Measurements from ENCODE around the gene TLX1.

Gene TLX1

DNA sequence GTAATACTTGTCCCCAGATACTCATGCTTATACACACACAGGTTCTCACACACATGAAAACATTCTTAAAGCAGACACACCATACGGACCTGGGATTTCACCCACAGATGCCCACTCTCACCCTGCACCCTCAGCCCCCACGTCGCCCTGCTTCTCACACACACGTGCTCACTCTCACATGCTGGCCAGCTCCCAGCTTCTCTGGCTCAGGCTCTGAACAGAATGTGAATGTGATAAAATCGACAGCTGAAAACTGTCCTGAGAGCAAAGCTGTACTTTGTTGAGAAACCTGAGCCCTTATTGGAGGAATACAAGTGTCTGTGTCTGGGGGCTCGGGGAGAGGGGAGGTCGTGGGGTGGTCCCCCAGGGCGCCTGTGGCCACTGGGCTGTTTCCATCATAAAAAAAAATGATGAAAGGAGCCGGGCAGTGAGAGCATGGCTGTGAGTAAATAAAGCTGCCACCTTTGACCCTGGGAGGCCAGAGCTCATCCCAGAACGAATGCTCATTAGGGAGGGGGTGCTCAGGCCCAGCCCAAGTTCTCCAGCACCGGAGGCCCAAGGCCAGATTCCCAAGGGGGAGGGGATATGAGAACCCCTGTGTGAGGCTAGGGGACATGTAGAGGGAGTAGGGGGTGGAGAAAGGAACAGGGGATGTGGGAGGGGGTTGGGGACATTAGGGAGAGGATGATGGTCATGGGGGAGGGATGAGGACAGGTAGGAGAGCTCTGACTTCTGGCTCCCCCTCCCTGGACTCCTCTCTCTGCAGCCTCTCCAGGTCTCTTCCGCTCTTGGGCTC is 18.1 kb upstream of the TLX1 start:
- no peak for DNase-seq

DNA sequence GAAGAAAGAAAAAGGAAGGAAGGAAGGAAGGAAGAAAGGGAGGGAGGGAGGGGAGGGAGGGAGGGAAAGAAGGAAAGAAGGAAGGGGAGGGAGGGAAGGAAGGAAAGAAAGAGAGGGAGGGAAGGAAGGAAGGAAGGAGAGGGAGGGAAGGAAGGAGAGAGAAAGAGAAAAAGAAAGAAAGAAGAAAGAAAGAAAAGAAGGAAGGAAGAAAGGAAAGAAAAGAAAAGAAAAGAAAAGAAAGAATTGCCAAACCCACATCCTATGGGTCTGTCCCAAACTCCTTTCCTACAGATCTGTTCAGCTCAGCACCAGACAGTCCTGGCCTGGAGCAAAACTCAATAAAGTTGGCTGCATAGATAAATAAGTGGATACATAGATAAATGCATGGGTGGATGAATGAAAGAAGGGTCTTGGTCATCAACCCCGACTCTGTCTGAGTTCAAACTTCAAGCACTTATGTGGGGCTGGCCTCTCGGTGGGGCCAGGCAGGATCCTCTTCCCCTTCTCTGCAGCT is 17.2 kb upstream of the TLX1 start:
- DNase-seq = no peak

DNA sequence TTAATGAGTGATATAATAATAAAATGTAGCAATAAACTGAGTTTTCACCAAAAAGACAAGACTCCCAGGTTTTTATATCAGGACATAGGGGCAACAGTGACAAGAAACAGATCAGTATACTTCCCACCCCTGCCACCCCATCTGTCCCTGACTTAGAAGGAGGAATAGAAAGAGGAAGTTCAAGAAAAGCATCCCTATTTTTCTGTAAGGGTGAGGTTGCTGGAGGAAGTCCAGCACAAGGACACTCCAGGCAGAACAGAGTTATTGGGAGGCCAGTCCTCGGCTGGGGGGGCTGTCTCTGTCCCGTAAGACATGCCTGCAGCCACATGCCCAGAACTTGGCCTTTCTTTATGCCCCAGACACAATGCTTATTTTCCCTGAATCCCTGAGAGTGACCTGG is 16.5 kb upstream of the TLX1 start:
- no peak for DNase-seq

DNA sequence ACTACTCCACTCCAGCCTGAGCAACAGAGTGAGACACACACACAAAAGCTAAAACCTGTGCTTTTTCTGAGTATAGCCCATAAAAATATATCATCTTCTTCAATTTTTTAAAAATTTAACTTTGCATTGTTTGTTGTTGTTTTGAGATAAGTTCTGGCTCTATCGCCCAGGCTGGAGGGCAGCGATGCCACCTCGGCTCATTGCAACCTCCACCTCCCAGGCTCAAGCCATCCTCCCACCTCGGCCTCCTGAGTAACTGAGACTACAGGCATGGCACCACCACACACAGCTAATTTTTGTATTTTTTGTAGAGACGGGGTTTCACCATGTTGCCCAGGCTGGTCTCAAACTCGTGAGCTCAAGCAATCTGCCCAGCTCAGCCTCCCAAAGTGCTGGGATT is 14.3 kb upstream of the TLX1 start:
- no peak for DNase-seq

DNA sequence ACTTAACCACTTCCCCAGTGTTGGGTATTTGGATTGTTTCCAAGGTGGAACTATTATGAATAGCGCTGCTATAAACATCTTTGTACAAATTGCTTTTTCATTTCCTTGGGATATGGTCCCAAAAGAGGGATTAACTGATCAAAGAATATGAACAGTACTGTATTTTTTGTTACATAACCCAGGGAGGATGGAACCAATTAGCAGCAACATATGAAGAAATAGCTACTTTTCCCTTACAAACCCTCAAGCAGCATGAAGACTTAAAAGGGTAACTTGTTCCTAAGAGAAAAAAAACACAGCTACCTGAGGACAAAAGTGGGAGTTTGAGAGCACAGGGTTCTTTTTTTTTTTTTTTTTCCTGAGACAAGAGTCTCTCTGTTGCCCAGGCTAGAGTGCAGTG is 13.1 kb upstream of the TLX1 start:
- DNase-seq = no peak

DNA sequence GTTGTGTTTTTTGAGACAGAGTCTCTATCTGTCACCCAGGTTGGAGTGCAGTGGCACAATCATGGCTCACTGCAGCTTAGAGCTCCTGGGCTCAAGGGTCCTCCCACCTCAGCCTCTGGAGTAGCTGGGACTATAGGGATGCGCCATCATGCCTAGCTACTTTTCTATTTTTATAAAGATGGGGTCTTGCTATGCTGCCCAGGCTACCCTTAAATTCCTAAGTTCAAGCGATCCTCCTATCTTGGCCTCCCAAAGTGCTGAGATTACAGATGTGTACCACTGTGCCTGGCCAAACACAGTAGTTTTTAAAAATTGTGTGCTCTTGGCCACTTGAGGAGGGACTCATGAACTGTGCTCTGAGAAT is 10.6 kb upstream of the TLX1 start:
- no peak for DNase-seq

DNA sequence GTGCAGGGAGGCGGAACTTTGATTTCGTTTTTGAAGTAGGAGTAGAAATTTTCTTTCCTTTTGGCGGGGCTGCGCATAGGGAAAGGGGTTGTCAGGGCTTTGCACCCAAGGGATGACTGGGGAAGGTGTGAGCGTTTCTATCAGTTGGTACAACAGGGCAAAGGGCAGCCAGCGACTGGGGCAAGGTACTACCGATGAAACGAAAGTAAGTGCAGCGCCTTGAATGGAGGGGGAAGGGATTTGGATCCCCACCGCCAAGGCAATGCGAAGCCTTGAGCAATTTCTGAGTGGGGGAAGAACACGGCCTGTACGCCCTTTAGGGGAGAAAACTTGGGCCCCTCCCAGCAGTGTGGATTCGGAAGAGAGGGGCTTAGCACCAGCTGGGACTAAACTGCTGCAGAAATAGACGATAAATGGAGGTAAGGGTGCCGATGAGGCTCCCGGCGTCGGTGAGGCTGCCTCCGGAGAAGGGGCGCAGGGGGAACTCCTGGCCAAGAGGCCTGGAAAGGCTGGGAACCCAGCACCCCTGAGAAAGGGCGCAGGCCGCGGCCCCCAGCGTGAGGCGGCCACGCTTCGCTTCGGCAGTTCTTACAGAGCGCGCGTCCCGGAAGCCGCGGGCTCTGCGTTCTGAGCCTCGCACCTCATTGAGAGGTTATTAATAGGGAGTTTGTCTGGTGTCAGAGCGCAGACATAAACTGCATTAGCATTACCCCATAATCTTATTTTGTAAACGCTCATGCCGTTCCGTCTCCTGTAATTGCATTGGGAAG is 10.0 kb upstream of the TLX1 start:
- peak in 2 of 5 donors; percentile 22 to 62 for DNase-seq

DNA sequence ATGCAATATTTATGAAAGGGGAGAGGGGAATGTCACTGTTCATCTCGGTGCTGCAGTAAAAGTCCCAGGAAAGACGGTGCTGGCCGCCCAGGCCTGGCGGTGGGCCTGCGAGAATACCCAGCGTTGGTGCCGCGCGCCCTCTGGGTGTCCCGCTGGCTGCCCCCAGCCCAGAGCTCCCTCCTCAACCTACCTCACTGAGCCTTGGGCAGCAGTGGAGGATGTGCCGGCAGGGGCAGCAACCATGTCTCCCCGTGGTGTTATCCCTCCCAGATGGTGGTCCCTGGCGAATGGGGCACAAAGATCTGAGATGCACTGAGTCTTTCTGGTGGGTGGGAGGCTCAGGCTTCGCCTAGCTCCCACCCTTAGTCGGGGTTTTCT is 9.5 kb upstream of the TLX1 start:
- DNase-seq = no peak

DNA sequence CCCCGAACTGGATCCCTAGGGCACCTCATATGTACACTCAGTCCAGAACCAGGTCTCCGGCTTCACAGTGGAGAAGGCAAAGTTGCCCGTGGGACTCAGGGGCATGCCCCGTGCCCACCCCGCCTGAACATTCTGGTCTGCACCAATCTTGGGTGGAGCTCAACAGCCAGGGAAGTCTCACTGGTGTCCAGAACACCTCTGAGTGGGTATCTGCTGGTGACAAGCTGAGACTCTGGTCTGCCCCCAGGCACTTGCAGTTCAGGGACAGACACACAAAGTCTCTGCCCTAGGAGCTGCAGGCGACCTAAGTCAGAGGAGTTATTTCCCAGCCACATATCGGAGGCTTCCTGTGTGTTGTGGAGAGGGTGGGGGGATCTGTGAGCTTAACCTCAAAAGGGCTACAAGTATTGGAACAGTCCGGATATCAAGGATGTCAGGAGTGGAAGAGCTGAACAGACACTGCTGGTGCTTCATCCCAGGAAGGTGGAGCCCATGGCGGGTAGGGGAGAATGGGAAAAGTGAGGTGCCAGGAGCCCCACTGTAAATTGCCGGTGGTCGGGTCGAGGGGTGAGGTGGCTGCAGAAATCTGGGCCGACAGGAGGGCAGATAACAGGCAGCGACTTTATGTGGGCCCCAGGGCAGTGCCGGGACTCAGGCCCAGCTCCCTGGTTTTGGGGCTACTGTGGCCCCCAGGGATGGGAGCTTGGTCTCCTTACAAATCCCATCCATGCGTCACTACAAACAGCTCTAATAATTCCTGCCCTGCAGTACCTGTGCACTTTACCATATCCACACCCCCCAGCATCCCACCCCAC is 8.6 kb upstream of the TLX1 start:
- DNase-seq = no peak

DNA sequence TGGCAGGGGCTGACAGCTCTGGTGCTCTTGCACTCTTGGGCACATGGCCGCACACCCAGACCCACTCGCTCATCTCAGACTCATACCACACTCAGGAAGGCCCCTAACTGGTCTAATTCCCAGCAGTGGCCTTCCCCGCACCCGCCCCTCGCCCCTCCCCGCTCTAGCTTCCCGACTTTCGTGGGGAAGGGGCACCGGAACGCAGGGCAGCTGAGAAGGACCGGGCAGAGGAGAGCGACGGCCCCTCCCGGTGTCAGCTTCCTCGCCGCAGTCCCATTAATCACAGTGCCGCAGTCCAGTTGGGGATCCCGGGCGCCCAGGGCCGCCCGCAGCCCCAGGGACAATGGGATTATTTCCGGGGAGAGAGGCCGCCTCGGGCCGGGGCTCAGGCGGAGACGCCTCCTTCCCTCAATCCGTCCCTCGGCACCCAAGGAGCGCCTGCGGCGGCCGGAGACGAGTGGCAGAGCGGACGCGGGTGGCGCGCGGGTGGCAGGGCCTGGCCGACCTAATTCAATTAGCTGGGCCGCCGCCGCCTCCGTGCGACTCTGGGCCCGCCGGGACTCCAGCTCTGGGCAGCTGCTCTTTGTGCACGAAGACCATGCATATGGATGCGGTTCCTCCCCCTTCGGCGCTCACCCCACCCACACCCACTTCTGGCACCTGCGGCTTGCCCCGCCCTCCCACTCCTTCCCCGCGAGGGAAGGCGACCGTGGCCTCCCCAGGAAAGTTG is 7.8 kb upstream of the TLX1 start:
- DNase-seq = no peak

DNA sequence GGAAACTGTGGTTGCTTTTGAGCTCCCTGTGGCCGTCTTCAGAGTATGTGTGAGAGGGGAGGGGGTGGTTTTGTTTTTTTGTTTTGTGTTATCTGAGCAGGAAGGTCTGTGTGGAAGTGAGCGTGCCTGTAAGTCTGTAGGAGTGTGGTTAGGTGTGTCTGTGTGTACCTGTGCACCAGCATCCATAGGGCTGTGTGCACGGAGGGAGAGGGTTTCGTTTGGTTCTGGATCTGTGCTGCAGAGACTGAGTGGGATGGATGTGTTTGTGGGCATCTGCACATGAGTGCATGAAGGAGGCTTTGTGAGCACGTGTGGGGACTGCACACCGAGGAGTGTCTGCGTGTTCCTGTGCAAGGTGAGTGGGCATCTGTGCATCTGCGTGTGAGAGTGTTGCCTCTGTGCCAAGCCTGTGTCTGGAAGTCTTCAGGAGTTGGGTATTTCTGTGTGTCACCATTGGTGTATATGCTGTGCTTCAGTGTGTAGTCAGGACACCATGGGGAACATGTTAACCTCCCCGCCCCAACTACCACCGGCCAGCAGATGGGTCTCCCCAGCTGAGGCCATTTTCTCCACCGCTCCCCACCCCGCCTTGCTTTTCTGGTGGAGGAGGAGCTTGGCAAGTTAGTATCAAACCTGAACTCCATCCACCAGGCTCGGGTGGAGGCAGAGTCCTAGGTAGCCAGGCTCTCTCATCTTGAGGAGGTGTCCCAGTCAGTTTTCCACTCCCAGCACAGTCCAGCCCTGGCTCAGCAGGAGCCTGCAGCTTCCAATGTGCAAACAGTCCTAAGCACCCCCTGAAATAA is 7.1 kb upstream of the TLX1 start:
- no peak for DNase-seq

DNA sequence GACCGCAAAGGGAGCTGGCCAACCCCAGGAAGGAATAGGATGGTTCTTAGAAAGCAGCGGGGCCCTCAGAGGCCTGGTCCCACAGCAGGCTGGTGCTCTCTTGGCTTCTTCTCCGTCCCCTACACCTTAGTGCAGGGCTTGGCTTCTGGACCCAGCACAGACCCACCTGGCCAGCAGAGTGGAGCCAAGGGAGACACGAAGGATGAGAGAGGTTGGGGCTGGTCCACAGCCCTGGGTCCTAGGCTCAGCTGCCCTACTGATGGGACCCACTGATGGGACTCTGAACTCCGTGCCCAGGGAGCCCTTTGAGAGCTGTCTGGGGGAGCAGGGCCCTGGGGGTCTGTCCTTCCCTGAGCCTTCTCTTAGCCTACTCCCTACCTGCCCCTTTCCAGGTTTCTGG is 6.2 kb upstream of the TLX1 start:
- DNase-seq = no peak

DNA sequence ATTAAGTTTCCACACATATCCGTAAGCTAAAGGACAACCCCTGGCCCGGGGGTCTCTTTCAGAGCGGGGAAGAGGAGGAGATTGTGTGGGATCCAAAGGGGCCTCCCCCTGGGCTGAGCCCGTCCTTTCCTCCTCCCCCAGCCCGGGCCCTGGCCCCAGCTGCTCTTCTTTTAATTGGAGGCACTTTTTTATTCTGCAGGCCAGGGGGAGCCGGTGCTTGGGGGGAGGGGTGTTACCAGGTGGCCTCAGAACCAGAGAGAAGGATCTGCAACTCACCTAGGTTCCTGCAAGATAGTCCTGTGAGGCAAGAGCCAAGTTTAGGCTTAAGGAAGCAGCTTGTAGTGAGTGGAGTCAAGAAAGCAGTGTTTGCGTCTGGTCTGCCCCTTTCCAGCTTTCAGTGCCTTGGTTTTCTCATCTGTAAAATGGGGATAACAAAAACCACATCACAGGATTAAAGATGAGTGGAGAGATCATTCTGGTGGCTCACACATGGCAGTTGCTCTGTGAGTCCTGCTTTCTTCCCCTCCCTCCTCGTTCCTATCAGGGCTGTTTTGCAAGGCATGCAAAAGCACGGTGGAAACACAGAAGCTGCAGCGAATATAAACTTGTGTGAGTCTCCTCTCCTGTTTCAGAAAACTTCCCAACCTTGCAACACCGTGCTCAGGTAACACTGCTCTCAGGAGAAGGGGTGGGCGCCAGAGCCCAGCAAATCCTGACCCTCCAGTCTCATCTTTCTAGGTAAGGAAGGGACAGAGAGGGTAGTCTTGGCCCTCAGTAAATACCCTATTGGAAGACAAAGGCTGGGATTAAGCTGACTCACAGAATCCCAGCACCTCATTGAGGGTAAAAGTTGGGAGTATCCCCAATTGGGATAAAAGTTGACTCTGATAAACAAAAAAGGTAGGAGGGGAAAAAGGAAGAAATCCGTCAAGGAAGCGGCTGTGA is 4.1 kb upstream of the TLX1 start:
- DNase-seq = no peak

DNA sequence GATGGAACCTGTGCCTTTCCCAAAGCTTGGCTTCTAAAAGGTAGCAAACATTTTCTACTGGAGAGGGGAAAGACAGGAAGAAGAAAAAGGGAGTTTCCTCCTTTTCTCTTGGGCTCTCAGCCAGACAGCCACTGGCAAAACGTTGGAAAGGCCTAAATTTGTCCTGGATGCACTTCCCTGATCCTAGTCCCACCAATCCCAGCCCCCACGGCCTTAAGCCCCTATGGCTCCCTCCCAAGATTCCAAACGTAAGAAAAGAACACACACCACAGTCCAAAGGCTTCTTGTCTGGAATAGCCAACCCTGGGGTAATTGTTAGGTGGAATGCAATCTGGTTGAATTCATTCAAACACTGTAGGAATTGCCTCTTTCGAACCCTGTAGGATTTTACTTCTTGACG is 959 bp upstream of the TLX1 start:
- DNase-seq = no peak

DNA sequence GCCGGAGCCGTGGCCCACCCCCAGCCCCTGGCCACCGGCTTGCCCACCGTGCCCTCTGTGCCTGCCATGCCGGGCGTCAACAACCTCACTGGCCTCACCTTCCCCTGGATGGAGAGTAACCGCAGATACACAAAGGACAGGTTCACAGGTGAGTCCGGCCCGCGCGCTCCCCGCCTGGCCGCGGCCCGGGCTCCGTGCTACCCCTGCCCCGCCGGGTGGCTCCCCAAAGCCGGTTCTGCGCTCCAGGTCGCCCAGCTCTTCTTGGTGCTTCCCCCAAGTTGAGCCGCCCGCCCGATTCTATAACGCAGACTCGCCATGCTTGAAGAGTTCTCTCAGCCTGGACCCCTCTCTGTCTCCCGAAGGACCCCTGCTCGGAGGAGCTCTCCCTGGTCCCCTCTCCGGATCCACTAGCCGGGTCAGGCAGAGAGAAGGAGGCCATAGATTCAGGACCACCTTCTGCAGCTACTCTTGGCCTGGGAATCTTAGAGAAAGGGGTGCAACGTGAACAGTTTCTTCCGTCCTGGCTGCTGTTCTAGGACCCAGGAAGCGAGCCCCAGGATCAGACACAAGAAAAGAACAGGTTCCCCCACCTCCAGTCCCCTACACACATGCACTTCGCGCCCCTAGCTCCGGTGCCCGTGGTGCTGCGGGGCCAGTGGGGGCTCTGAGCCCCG is 999 bp downstream of the TLX1 start:
- DNase-seq = no peak

DNA sequence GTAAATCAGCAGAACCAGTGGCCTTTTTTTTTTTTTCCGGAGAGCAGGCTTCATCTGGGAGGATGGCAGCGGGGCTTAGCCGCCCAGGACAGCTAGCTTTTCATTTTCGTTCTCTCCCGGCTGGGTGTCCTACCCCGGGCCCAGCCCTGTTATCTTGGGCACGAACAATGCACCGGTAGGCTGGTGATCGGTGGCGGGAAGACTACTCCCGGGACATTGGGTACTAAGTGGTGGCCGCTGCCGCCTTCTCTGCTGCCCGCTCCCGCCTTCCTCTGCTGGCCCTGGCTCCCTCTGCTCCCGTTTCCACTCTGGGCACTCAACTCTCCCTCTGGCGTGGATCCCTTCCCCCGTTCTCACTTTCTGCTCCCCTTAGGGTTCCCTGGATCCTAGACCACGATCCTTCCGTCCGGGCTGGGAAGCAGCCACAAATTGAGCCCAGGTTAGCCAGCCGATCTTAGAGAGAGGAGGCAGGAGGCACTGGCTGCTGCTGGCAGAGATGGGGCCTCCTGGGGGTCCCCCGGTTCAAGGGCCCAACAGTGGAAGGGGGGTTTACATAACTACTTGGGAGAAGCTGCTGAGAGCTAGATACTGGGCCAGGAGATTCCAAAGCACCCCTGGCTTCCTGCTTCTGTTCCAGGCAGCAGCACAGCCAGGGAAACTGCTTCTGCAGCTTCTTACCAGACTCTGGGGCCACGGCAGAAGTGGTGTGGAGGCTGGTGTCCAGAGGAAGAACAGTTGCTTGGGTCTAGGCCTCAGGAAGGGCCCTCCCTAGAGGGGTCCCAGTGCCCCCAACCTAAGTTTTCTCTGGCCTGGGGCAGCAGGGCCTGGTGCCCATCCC is 1.8 kb downstream of the TLX1 start:
- DNase-seq = no peak

DNA sequence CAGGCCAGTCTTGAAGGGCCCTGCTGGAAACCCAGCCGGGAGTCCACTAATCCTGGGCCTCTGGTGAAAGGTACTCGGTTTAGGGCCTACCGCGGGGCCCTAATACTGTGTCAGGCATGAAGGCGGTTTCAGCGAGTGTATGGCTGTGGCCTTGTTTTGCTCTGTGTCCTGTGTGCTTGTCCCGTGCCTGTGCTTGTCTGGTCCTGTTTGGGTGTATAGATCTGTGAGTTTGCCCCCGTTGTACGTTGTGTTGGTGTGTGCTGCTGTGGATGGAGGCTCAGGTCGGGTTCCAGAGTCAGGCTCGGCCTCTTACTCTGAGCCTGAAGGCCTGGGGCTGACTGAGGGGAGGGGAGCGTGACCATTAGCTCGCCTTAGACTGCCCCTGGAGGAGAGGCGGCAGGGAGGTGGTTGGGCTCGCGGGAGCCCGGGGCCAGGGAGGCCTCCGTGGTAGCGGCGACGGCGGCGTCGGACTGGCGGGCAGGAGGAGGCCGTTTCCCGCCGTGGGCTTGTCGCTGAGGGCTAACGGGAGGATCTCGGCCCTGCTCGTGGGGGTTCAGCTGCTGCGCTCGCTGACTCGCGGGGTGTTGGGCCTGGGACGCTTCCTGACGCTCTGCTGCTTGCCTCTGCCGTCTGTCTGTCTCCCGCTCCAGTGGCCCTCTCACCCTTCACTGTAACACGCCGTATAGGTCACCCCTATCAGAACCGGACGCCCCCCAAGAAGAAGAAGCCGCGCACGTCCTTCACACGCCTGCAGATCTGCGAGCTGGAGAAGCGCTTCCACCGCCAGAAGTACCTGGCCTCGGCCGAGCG is 2.6 kb downstream of the TLX1 start:
- DNase-seq = no peak
